Measurements from ENCODE around the gene HHLA2. TPM values are rescaled to one million over a fixed set of nuclear protein-coding genes. Genes with fewer than 3 reads are reported as not detected.

Gene HHLA2
- total and polyA plus RNA-seq, 11 donors, result 0.08 TPM; not detected in 10

DNA sequence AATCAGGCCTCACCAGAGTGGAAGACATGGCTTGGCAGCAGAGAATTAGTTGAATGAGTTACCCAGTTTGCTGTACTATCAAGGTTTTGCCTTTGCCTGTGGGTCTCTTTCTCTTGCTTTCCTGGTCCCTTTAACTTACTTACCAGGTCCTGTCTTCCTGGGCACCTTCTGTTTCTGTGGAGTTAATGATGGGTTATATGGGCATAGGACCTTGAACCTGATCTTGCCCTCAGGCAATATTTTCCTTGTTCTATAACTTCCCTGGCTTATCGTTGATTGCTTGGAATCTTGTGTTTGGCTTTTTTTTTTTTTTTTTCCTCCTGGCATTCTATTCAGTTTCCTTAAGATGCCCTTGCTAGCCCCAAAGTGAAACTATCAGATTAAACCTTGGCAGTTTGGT lies 106.8 kb downstream of the HHLA2 start:
- WGBS, 4 donors, result 57 to 72% (median 61%) methylated on average over 1 of the region's 1 CpG
- ATAC-seq (no peak), DNase-seq (no peak)
- TF ChIP-seq CTCF (IDR thresholded peaks at IDR 0.05), result no peak
- no peaks in the 10 kb centered on the region for H3K27me3 ChIP-seq
- peaks cover 0 to 8% (median 0%) of the 10 kb centered on the region in 12 donors for H3K4me1 ChIP-seq
- H3K9me3 ChIP-seq, result peaks cover 0 to 7% (median 0%) of the 10 kb centered on the region in 12 donors
- H3K36me3 ChIP-seq, result no peaks in the 10 kb centered on the region
- H3K27ac ChIP-seq, result no peak overlapping the region
- intact Hi-C loops (cut with DNase I), result loop anchor here in 3 of 10 donors (10.0 kb wide), 2 partner anchors 458 to 468 kb away; no protein-coding TSS in a partner anchor
- H3K4me3 ChIP-seq, result no peak overlapping the region

- Histone ChIP-seq H3K27ac (no peak overlapping the region), H3K27me3 (no peaks in the 10 kb centered on the region), H3K36me3 (no peaks in the 10 kb centered on the region), H3K4me3 (no peak overlapping the region), H3K4me1 (peaks cover 0 to 8% (median 0%) of the 10 kb centered on the region in 12 donors), H3K9me3 (peaks cover 0 to 7% (median 0%) of the 10 kb centered on the region in 12 donors)
- 64 to 74% (median 69%) methylated on average over 4 of the region's 4 CpGs for WGBS, 4 donors
- TF ChIP-seq POLR2A (IDR thresholded peaks at IDR 0.05) (no peak), CTCF (IDR thresholded peaks at IDR 0.05) (no peak)
- ATAC-seq (no peak), DNase-seq (no peak)
- intact Hi-C loops (cut with DNase I), result loop anchor here in 3 of 10 donors (10.0 kb wide), 2 partner anchors 459 to 469 kb away; no protein-coding TSS in a partner anchor
Measured at GRCh38 chr3:108403686-108404345, 107.5 kb downstream of the HHLA2 start.

- Histone ChIP-seq H3K4me1 (peaks cover 0 to 8% (median 0%) of the 10 kb centered on the region in 12 donors), H3K9me3 (peaks cover 0 to 7% (median 0%) of the 10 kb centered on the region in 12 donors), H3K27ac (no peak overlapping the region), H3K4me3 (no peak overlapping the region), H3K36me3 (no peaks in the 10 kb centered on the region), H3K27me3 (no peaks in the 10 kb centered on the region)
- TF ChIP-seq POLR2A (IDR thresholded peaks at IDR 0.05) (no peak), CTCF (IDR thresholded peaks at IDR 0.05) (no peak)
- intact Hi-C loops (cut with DNase I), result loop anchor here in 3 of 10 donors (10.0 kb wide), 2 partner anchors 460 to 470 kb away; no protein-coding TSS in a partner anchor
- DNase-seq (no peak), ATAC-seq (no peak)
- WGBS, 4 donors, result 54 to 68% (median 67%) methylated on average over 2 of the region's 2 CpGs
Measured at GRCh38 chr3:108404368-108404767, 108.0 kb downstream of the HHLA2 start.

DNA sequence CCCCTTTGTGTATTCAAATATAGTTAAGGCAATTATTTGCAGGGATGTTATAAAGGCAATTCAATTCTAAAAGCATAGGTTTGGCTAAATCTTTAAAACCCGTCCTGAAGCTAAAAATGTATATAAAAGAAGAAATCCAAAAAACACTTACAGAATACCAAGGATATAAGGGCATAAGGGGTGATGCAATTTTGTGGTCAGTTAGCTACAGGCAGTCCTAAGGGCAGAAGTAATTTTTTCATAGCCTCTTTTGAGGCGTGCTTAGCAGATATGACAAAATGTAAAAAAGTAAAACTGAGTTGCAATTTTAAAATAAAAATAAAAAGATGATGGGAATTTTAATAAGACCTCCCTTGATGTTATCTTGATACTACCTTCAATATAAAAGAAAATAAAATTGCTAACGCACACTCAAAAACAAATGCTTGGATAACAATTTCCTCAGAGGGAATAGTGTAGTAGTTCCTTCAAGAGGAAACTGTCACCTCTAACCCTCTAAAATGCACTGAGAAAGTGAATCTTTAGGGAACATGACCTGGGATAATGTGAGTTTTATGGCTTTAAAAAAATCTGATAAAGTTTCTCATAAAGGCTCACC lies 109.8 kb downstream of the HHLA2 start:
- ATAC-seq (peak in 1 of 4 donors; percentile 10), DNase-seq (no peak)
- no peak overlapping the region for H3K4me3 ChIP-seq
- intact Hi-C loops (cut with DNase I), result loop anchor here in 7 of 10 donors (1.0 to 10.0 kb wide), 6 partner anchors 461 to 471 kb away; no protein-coding TSS in a partner anchor
- H3K4me1 ChIP-seq, result peaks cover 0 to 8% (median 0%) of the 10 kb centered on the region in 12 donors
- H3K27ac ChIP-seq, result no peak overlapping the region
- 71 to 86% (median 81%) methylated on average over 3 of the region's 3 CpGs for WGBS, 4 donors
- H3K36me3 ChIP-seq, result no peaks in the 10 kb centered on the region
- H3K27me3 ChIP-seq, result no peaks in the 10 kb centered on the region
- no peaks in the 10 kb centered on the region for H3K9me3 ChIP-seq
- no peak for TF ChIP-seq CTCF (IDR thresholded peaks at IDR 0.05)
- TF ChIP-seq POLR2A (IDR thresholded peaks at IDR 0.05), result no peak

All from heart left ventricle (tissue), 16 donors.